IMR-90 (cell line): ENCODE results near the gene DNAH6. TPM values are rescaled to one million over a fixed set of nuclear protein-coding genes. Genes with fewer than 3 reads are reported as not detected.

ENCODE experiments used
- ATAC-seq: fragments of 200-7000 bp; cut with Tn5 transposase; 2 replicates; pipeline ENCODE4 v1.9.1; 2020; ENCODE audit warnings: low read depth, mild to moderate bottlenecking, moderate library complexity
- BruUV-seq: library from RNA; stranded (reverse); fragments of 400-500 nt; replicated peaks from 2 replicates; lab custom pipeline; 2021; lab: Mats Ljungman, UMichigan
- CTCF ChIA-PET: fragments of 300-600 bp; formaldehyde crosslinking; extraction: SDS; loops from one replicate; lab custom pipeline; 2021; ENCODE audit warnings: antibody characterized with exemption; lab: Yijun Ruan, JAX
- POLR2A ChIA-PET: fragments of 300-600 bp; sonication (Branson Sonifier 250); formaldehyde crosslinking; loops from one replicate; lab custom pipeline; 2022; ENCODE audit warnings: antibody characterized with exemption; ENCODE audit not compliant: unreplicated experiment; lab: Charles Lee
- DNase-seq: peaks from one replicate; pipeline ENCODE4 v3.0.0; 2013
- H2AFZ ChIP-seq: replicated peaks from 2 replicates; pipeline ENCODE3; 2013; ENCODE audit warnings: low read length, mild to moderate bottlenecking; ENCODE audit not compliant: poor library complexity
- H2AK5ac ChIP-seq: 2 replicates; pipeline ENCODE4 v1.6.1; 2013; ENCODE audit warnings: low read depth, low read length, inconsistent platforms
- H2AK9ac ChIP-seq: replicated peaks from 2 replicates; pipeline ENCODE3; 2013; ENCODE audit warnings: mild to moderate bottlenecking, low read depth, low read length, moderate library complexity; ENCODE audit not compliant: poor library complexity
- H2BK120ac ChIP-seq: 2 replicates; pipeline ENCODE4 v1.6.1; 2013; ENCODE audit warnings: low read depth, low read length, inconsistent platforms
- H2BK15ac ChIP-seq: 3 replicates; pipeline ENCODE4 v1.6.1; 2013; ENCODE audit warnings: low read depth, low read length, inconsistent platforms
- H2BK20ac ChIP-seq: 2 replicates; pipeline ENCODE4 v1.6.1; 2013; ENCODE audit warnings: low read depth, mild to moderate bottlenecking, inconsistent platforms, low read length, moderate library complexity
- H2BK5ac ChIP-seq: 2 replicates; pipeline ENCODE4 v1.6.1; 2013; ENCODE audit warnings: mild to moderate bottlenecking, low read depth, low read length, inconsistent platforms; ENCODE audit not compliant: poor library complexity, severe bottlenecking
- H3K14ac ChIP-seq: replicated peaks from 2 replicates; pipeline ENCODE4 v1.6.1; 2013; ENCODE audit warnings: low read depth, low read length, inconsistent platforms
- H3K18ac ChIP-seq: 2 replicates; pipeline ENCODE4 v1.6.1; 2013; ENCODE audit warnings: low read depth, low read length, control low read depth
- H3K23ac ChIP-seq: 2 replicates; pipeline ENCODE4 v1.6.1; 2013; ENCODE audit warnings: low read depth, low read length, inconsistent platforms
- H3K27ac ChIP-seq: 2 replicates; pipeline ENCODE4 v1.5.1; 2013; ENCODE audit warnings: mild to moderate bottlenecking, control low read depth, low read length; ENCODE audit not compliant: insufficient read depth
- H3K27me3 ChIP-seq: 2 replicates; pipeline ENCODE4 v1.6.1; 2013; ENCODE audit warnings: low read length; ENCODE audit not compliant: control insufficient read depth, insufficient read depth
- H3K36me3 ChIP-seq: 2 replicates; pipeline ENCODE4 v1.6.1; 2013; ENCODE audit warnings: low read length, mixed read lengths; ENCODE audit not compliant: control insufficient read depth, insufficient read depth
- H3K4ac ChIP-seq: 2 replicates; pipeline ENCODE4 v1.6.1; 2013; ENCODE audit warnings: low read depth, low read length, inconsistent platforms
- H3K4me1 ChIP-seq: 2 replicates; pipeline ENCODE4 v1.6.1; 2013; ENCODE audit warnings: low read length, mixed read lengths; ENCODE audit not compliant: control insufficient read depth, insufficient read depth
- H3K4me2 ChIP-seq: 2 replicates; pipeline ENCODE4 v1.6.1; 2013; ENCODE audit warnings: low read depth, mild to moderate bottlenecking, control low read depth, low read length, moderate library complexity
- H3K4me3 ChIP-seq: 2 replicates; pipeline ENCODE4 v1.5.1; 2013; ENCODE audit warnings: low read depth, mild to moderate bottlenecking, control low read depth, low read length, moderate library complexity; ENCODE audit not compliant: insufficient read depth
- H3K56ac ChIP-seq: 2 replicates; pipeline ENCODE4 v1.6.1; 2013; ENCODE audit warnings: low read length, inconsistent platforms; ENCODE audit not compliant: insufficient read depth; ENCODE audit errors: extremely low read depth
- H3K79me1 ChIP-seq, 2 experiments: 2 replicates each; pipeline ENCODE4 v1.6.1; 2013; ENCODE audit warnings: low read length in 2 of 2, inconsistent platforms in 1 of 2, low read depth in 1 of 2
- H3K9ac ChIP-seq: 2 replicates; pipeline ENCODE4 v1.6.1; 2013; ENCODE audit warnings: low read depth, low read length, control low read depth
- H3K9me1 ChIP-seq: 2 replicates; pipeline ENCODE4 v1.6.1; 2013; ENCODE audit warnings: low read length, inconsistent platforms; ENCODE audit not compliant: insufficient read depth
- H3K9me3 ChIP-seq: 2 replicates; pipeline ENCODE4 v1.6.1; 2013; ENCODE audit warnings: low read length; ENCODE audit not compliant: control insufficient read depth, insufficient read depth
- H4K20me1 ChIP-seq: 2 replicates; pipeline ENCODE4 v1.6.1; 2013; ENCODE audit warnings: low read length, inconsistent platforms; ENCODE audit not compliant: insufficient read depth
- H4K5ac ChIP-seq: 2 replicates; pipeline ENCODE4 v1.6.1; 2013; ENCODE audit warnings: mild to moderate bottlenecking, low read depth, low read length, control low read depth
- H4K8ac ChIP-seq, 2 experiments: 2 replicates each; pipeline ENCODE4 v1.6.1; 2013; ENCODE audit warnings: low read depth in 2 of 2, low read length in 2 of 2, control low read depth in 1 of 2, inconsistent platforms in 1 of 2
- H4K91ac ChIP-seq: 2 replicates; pipeline ENCODE4 v1.6.1; 2013; ENCODE audit warnings: low read depth, low read length, inconsistent platforms; ENCODE audit not compliant: insufficient read depth
- BHLHE40 ChIP-seq: fragments of 150-350 bp; IDR thresholded peaks from 2 replicates; pipeline ENCODE4 v1.6.1; 2016; ENCODE audit warnings: mild to moderate bottlenecking, low read depth, low read length
- CEBPB ChIP-seq: IDR thresholded peaks from 2 replicates; pipeline ENCODE4 v1.6.1; 2012; ENCODE audit warnings: low read depth, low read length, improper control_type of control experiment
- CHD1 ChIP-seq: IDR thresholded peaks from 2 replicates; pipeline ENCODE4 v1.6.1; 2012; ENCODE audit warnings: low read depth, low read length, improper control_type of control experiment
- ELK1 ChIP-seq: fragments of 150-350 bp; IDR thresholded peaks from 2 replicates; pipeline ENCODE4 v1.6.1; 2016; ENCODE audit warnings: low read depth, mild to moderate bottlenecking, low read length, moderate library complexity, borderline replicate concordance
- FOS ChIP-seq: fragments of 150-350 bp; IDR thresholded peaks from 2 replicates; pipeline ENCODE4 v1.6.1; 2016; ENCODE audit warnings: low read depth, low read length
- MAFK ChIP-seq: IDR thresholded peaks from 2 replicates; pipeline ENCODE4 v1.6.1; 2012; ENCODE audit warnings: low read depth, low read length, improper control_type of control experiment
- MAZ ChIP-seq: IDR thresholded peaks from 2 replicates; pipeline ENCODE4 v1.6.1; 2012; ENCODE audit warnings: low read depth, mild to moderate bottlenecking, low read length, improper control_type of control experiment, moderate library complexity, borderline replicate concordance
- MXI1 ChIP-seq: IDR thresholded peaks from 2 replicates; pipeline ENCODE4 v1.6.1; 2012; ENCODE audit warnings: low read depth, mild to moderate bottlenecking, low read length, moderate library complexity, borderline replicate concordance
- NFE2L2 ChIP-seq: fragments of 150-350 bp; IDR thresholded peaks from 2 replicates; pipeline ENCODE4 v1.6.1; 2016; ENCODE audit warnings: low read depth, mild to moderate bottlenecking, low read length
- POLR2A ChIP-seq: IDR thresholded peaks from 2 replicates; pipeline ENCODE4 v1.6.1; 2012; ENCODE audit warnings: mild to moderate bottlenecking, low read depth, low read length
- RAD21 ChIP-seq: IDR thresholded peaks from 2 replicates; pipeline ENCODE4 v1.6.1; 2012; ENCODE audit warnings: low read length, improper control_type of control experiment
- RCOR1 ChIP-seq: IDR thresholded peaks from 2 replicates; pipeline ENCODE4 v1.6.1; 2012; ENCODE audit warnings: mild to moderate bottlenecking, low read length, improper control_type of control experiment; ENCODE audit not compliant: insufficient replicate concordance
- RFX5 ChIP-seq: IDR thresholded peaks from 2 replicates; pipeline ENCODE4 v1.8.0; 2012; ENCODE audit warnings: low read depth, mild to moderate bottlenecking, low read length, moderate library complexity
- SMC3 ChIP-seq: fragments of 150-350 bp; IDR thresholded peaks from 2 replicates; pipeline ENCODE4 v1.6.1; 2016; ENCODE audit warnings: low read depth, mild to moderate bottlenecking, antibody characterized with exemption, low read length, moderate library complexity
- WGBS, 2 experiments: methylation state at CpG; one replicate each; pipeline versions ENCODE4 v1.1.5 to v1.1.7; 2013; ENCODE audit warnings: missing lambda C conversion rate in 2 of 2; ENCODE audit not compliant: insufficient read length in 1 of 2; ENCODE audit errors: extremely low coverage in 2 of 2; 5-methylcytosine and 5-hydroxymethylcytosine counted together
- dilution Hi-C: fragments of 300-500 bp; cut with HindIII; formaldehyde crosslinking; loops from one replicate; pipeline ENCODE4 v1.14.3; 2018; ENCODE audit warnings: low sequenced_read_pairs; ENCODE audit not compliant: unreplicated experiment
- in situ Hi-C: fragments of 300-500 bp; cut with MboI; formaldehyde crosslinking; loops from 3 replicates; pipeline ENCODE4 v1.14.3; 2019; ENCODE audit warnings: low sequenced_read_pairs, inconsistent platforms, mixed read lengths
- intact Hi-C: fragments of 100-400 bp; cut with micrococcal nuclease; formaldehyde crosslinking; loops from 2 replicates; pipeline ENCODE4 v1.10.0; 2022
- polyA plus RNA-seq, 3 experiments: library from polyadenylated mRNA; depleted of rRNA; stranded (reverse); fragments of >200 nt; gene quantifications; 2 replicates each; pipeline ENCODE4 v1.2.3, GENCODE V29; 2012; ENCODE audit warnings: low replicate concordance in 1 of 3
- total RNA-seq: library from RNA; depleted of rRNA; stranded (reverse); fragments of >200 nt; gene quantifications from 2 replicates; pipeline ENCODE4 v1.2.3, GENCODE V29; 2012
- TF ChIP-seq, protein P1 (sequence below): fragments of 150-350 bp; IDR thresholded peaks from 2 replicates; pipeline ENCODE4 v1.6.1; 2017; ENCODE audit warnings: mild to moderate bottlenecking, antibody characterized with exemption, low read length, low read depth
- TF ChIP-seq, protein P2 (sequence below): conservative IDR thresholded peaks from 2 replicates; pipeline ENCODE4 v1.5.1; 2012; ENCODE audit warnings: mild to moderate bottlenecking, low read depth, low read length, improper control_type of control experiment

The DNAH6 gene
- total and polyA plus RNA-seq, 2 of the 4 experiments (the other 2 are of a cell fraction) = under 0.01 to 0.07 TPM

- WGBS, 2 experiments = 92% methylated on average over 4 of the region's 12 CpGs; no CpG with 5 or more reads in 1 of the 2 experiments
- intact Hi-C loops (no loop called here), in situ Hi-C loops (no loop called here), dilution Hi-C loops (no loop called here)
- no peak for ATAC-seq
- no peak overlapping the region for H2AK9ac ChIP-seq
- H3K27me3 ChIP-seq = no peaks in the 10 kb centered on the region
- POLR2A ChIA-PET = no interaction called here
- no peak overlapping the region for H2BK20ac ChIP-seq
- peaks cover 9% of the 10 kb centered on the region for H3K4me1 ChIP-seq
- TF ChIP-seq FOS (no peak), MXI1 (no peak), MAFK (no peak), CEBPB (no peak), CHD1 (no peak), BHLHE40 (no peak), RAD21 (no peak), MAZ (no peak), SMC3 (no peak), POLR2A (no peak), NFE2L2 (no peak), ELK1 (no peak), RFX5 (no peak), RCOR1 (no peak)
- TF ChIP-seq, protein P1, sequence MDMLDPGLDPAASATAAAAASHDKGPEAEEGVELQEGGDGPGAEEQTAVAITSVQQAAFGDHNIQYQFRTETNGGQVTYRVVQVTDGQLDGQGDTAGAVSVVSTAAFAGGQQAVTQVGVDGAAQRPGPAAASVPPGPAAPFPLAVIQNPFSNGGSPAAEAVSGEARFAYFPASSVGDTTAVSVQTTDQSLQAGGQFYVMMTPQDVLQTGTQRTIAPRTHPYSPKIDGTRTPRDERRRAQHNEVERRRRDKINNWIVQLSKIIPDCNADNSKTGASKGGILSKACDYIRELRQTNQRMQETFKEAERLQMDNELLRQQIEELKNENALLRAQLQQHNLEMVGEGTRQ = no peak
- TF ChIP-seq, protein P2, sequence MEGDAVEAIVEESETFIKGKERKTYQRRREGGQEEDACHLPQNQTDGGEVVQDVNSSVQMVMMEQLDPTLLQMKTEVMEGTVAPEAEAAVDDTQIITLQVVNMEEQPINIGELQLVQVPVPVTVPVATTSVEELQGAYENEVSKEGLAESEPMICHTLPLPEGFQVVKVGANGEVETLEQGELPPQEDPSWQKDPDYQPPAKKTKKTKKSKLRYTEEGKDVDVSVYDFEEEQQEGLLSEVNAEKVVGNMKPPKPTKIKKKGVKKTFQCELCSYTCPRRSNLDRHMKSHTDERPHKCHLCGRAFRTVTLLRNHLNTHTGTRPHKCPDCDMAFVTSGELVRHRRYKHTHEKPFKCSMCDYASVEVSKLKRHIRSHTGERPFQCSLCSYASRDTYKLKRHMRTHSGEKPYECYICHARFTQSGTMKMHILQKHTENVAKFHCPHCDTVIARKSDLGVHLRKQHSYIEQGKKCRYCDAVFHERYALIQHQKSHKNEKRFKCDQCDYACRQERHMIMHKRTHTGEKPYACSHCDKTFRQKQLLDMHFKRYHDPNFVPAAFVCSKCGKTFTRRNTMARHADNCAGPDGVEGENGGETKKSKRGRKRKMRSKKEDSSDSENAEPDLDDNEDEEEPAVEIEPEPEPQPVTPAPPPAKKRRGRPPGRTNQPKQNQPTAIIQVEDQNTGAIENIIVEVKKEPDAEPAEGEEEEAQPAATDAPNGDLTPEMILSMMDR = no peak
- no peak overlapping the region for H4K8ac ChIP-seq
- no peak overlapping the region for H4K91ac ChIP-seq
- no peak overlapping the region for H3K4me3 ChIP-seq
- H3K4ac ChIP-seq = no peak overlapping the region
- peaks cover 3 to 9% of the 10 kb centered on the region in 2 experiments; a peak in 3 of 4 replicates for H3K79me1 ChIP-seq
- BruUV-seq = no TSS peak
- H3K18ac ChIP-seq = no peak overlapping the region
- no peak overlapping the region for H3K14ac ChIP-seq
- H3K9ac ChIP-seq = no peak overlapping the region
- H2BK5ac ChIP-seq = no peak overlapping the region
- peaks cover 15% of the 10 kb centered on the region for H3K9me1 ChIP-seq
- no peaks in the 10 kb centered on the region; the same call in 1 of the 2 replicates for H3K36me3 ChIP-seq
- CTCF ChIA-PET = interaction anchor here (1.0 kb wide), 1 partner anchor 9 kb away, joined by 3 read pairs; no protein-coding TSS in a partner anchor
- H3K56ac ChIP-seq = no peak overlapping the region
- H2BK15ac ChIP-seq = no peak overlapping the region
- H3K23ac ChIP-seq = no peak overlapping the region
- no peak overlapping the region for H2AFZ ChIP-seq
- no peak overlapping the region for H2AK5ac ChIP-seq
- H4K20me1 ChIP-seq = no peaks in the 10 kb centered on the region
- no peak overlapping the region for H3K4me2 ChIP-seq
- H4K5ac ChIP-seq = no peak overlapping the region
- no peak overlapping the region for H2BK120ac ChIP-seq
- H3K9me3 ChIP-seq = no peaks in the 10 kb centered on the region
- no peak overlapping the region for H3K27ac ChIP-seq
- DNase-seq = no peak
Observed at GRCh38 chr2:84833481-84834150, 317.3 kb downstream of the DNAH6 start.
